Right hindlimb (tissue), 1 donor: ENCODE measurements around the gene SHANK1.
"Not testable (repeated sequence)": the region's sequence is repeated elsewhere in the genome, so short reads cannot be mapped to it uniquely, and the experiment has no call there.

Experiments used
- DNase-seq: peaks from one replicate; pipeline ENCODE4 v3.0.0-alpha.2; 2018

Gene SHANK1

GRCh38 chr19:50719566-50719965 is at the start of gene SHANK1:
Gene SHANK1, minus strand, starts transcription at chr19:50719802. Its CDS starts 2,883 bp downstream, at chr19:50716919.
- DNase-seq, result peak; percentile 61

GRCh38 chr19:50768277-50768676 is 48.7 kb upstream of the SHANK1 start:
- no peak for DNase-seq

- DNase-seq, result not testable (repeated sequence)
Observed at GRCh38 chr19:50767263-50767662, 47.7 kb upstream of the SHANK1 start.

- DNase-seq, result not testable (repeated sequence)
Observed at GRCh38 chr19:50766746-50767145, 47.1 kb upstream of the SHANK1 start.

GRCh38 chr19:50764409-50764808 is 44.8 kb upstream of the SHANK1 start:
- no peak for DNase-seq

- DNase-seq, result not testable (repeated sequence)
Observed at GRCh38 chr19:50763521-50763920, 43.9 kb upstream of the SHANK1 start.

GRCh38 chr19:50761501-50761900 is 41.9 kb upstream of the SHANK1 start:
- DNase-seq, result not testable (repeated sequence)

GRCh38 chr19:50759886-50760285 is 40.3 kb upstream of the SHANK1 start:
- no peak for DNase-seq

- not testable (repeated sequence) for DNase-seq
Observed at GRCh38 chr19:50759076-50759475, 39.5 kb upstream of the SHANK1 start.

GRCh38 chr19:50757624-50758023 is 38.0 kb upstream of the SHANK1 start:
- not testable (repeated sequence) for DNase-seq

GRCh38 chr19:50756244-50756643 is 36.6 kb upstream of the SHANK1 start:
- not testable (repeated sequence) for DNase-seq

- no peak for DNase-seq
Observed at GRCh38 chr19:50753879-50754278, 34.3 kb upstream of the SHANK1 start.

GRCh38 chr19:50750010-50750409 is 30.4 kb upstream of the SHANK1 start:
- DNase-seq, result no peak

- no peak for DNase-seq
Observed at GRCh38 chr19:50749490-50749889, 29.9 kb upstream of the SHANK1 start.

GRCh38 chr19:50747141-50747540 is 27.5 kb upstream of the SHANK1 start:
- DNase-seq, result not testable (repeated sequence)

GRCh38 chr19:50745221-50745620 is 25.6 kb upstream of the SHANK1 start:
- no peak for DNase-seq

GRCh38 chr19:50743537-50743936 is 23.9 kb upstream of the SHANK1 start:
- DNase-seq, result no peak

GRCh38 chr19:50741179-50741933 is 21.8 kb upstream of the SHANK1 start:
- DNase-seq, result no peak

GRCh38 chr19:50739914-50740426 is 20.4 kb upstream of the SHANK1 start:
- DNase-seq, result no peak

GRCh38 chr19:50739132-50739913 is 19.7 kb upstream of the SHANK1 start:
- no peak for DNase-seq

GRCh38 chr19:50736338-50736737 is 16.7 kb upstream of the SHANK1 start:
- DNase-seq, result no peak

- DNase-seq, result no peak
Observed at GRCh38 chr19:50735869-50736268, 16.3 kb upstream of the SHANK1 start.

- DNase-seq, result no peak
Observed at GRCh38 chr19:50729894-50730293, 10.3 kb upstream of the SHANK1 start.
